H9 (cell line): Measurements from ENCODE around the gene TMTC2. TPM values are rescaled to one million over a fixed set of nuclear protein-coding genes. Genes with fewer than 3 reads are reported as not detected.

Experiments
- DNase-seq: peaks from one replicate; pipeline ENCODE4 v3.0.0-alpha.2; 2017
- H2AFZ ChIP-seq: one replicate; pipeline ENCODE4 v1.6.1; 2013; ENCODE audit warnings: mild to moderate bottlenecking, low read length, control low read depth, moderate library complexity
- H2AK5ac ChIP-seq: 2 replicates; pipeline ENCODE4 v1.6.1; 2013; ENCODE audit warnings: low read length, control low read depth, mixed read lengths; ENCODE audit not compliant: insufficient read length
- H2BK120ac ChIP-seq: one replicate; pipeline ENCODE4 v1.6.1; 2013; ENCODE audit warnings: low read depth, mild to moderate bottlenecking, low read length, control low read depth, inconsistent platforms; ENCODE audit not compliant: poor library complexity, severe bottlenecking
- H2BK12ac ChIP-seq: 2 replicates; pipeline ENCODE4 v1.6.1; 2013; ENCODE audit warnings: low read length, control low read depth, mixed read lengths, low read depth; ENCODE audit not compliant: insufficient read length
- H2BK15ac ChIP-seq: 2 replicates; pipeline ENCODE4 v1.6.1; 2013; ENCODE audit warnings: low read depth, low read length, control low read depth
- H2BK20ac ChIP-seq: one replicate; pipeline ENCODE4 v1.6.1; 2013; ENCODE audit warnings: low read depth, mild to moderate bottlenecking, low read length, control low read depth, inconsistent platforms; ENCODE audit not compliant: poor library complexity, severe bottlenecking
- H2BK5ac ChIP-seq: 2 replicates; pipeline ENCODE4 v1.6.1; 2013; ENCODE audit warnings: low read length, control low read depth, mixed read lengths; ENCODE audit not compliant: insufficient read length
- H3K14ac ChIP-seq: 2 replicates; pipeline ENCODE4 v1.6.1; 2013; ENCODE audit warnings: low read length, control low read depth; ENCODE audit not compliant: insufficient read depth
- H3K18ac ChIP-seq: 2 replicates; pipeline ENCODE4 v1.6.1; 2013; ENCODE audit warnings: low read depth, mild to moderate bottlenecking, mixed read lengths, low read length, control low read depth; ENCODE audit not compliant: insufficient read length
- H3K23ac ChIP-seq: 2 replicates; pipeline ENCODE4 v1.6.1; 2013; ENCODE audit warnings: low read length, control low read depth, mixed read lengths, low read depth; ENCODE audit not compliant: insufficient read length
- H3K23me2 ChIP-seq: 2 replicates; pipeline ENCODE4 v1.6.1; 2013; ENCODE audit warnings: low read depth, mild to moderate bottlenecking, mixed read lengths, low read length, control low read depth; ENCODE audit not compliant: insufficient read length, poor library complexity, severe bottlenecking
- H3K27ac ChIP-seq: 2 replicates; pipeline ENCODE4 v1.5.1; 2013; ENCODE audit warnings: low read length, control low read depth, mixed read lengths, low read depth; ENCODE audit not compliant: insufficient read length
- H3K27me3 ChIP-seq: 2 replicates; pipeline ENCODE4 v1.6.1; 2013; ENCODE audit warnings: low read length, control low read depth, inconsistent platforms; ENCODE audit not compliant: insufficient read depth
- H3K4ac ChIP-seq: 2 replicates; pipeline ENCODE4 v1.6.1; 2013; ENCODE audit warnings: low read depth, mild to moderate bottlenecking, control low read depth, inconsistent platforms, low read length, moderate library complexity
- H3K4me1 ChIP-seq: 2 replicates; pipeline ENCODE4 v1.6.1; 2013; ENCODE audit warnings: low read length, control low read depth, inconsistent platforms; ENCODE audit not compliant: insufficient read depth
- H3K4me2 ChIP-seq: 2 replicates; pipeline ENCODE4 v1.6.1; 2013; ENCODE audit warnings: low read length, control low read depth, mixed read lengths; ENCODE audit not compliant: insufficient read length, insufficient read depth
- H3K56ac ChIP-seq: 2 replicates; pipeline ENCODE4 v1.6.1; 2013; ENCODE audit warnings: low read depth, mild to moderate bottlenecking, mixed read lengths, low read length, control low read depth; ENCODE audit not compliant: insufficient read length
- H3K79me1 ChIP-seq: 2 replicates; pipeline ENCODE4 v1.6.1; 2013; ENCODE audit warnings: low read depth, mild to moderate bottlenecking, moderate library complexity, low read length, control low read depth, inconsistent platforms; ENCODE audit not compliant: insufficient read depth, poor library complexity, severe bottlenecking
- H3K79me2 ChIP-seq: 2 replicates; pipeline ENCODE4 v1.6.1; 2013; ENCODE audit warnings: low read length, control low read depth, inconsistent platforms; ENCODE audit not compliant: insufficient read depth
- H3K9ac ChIP-seq: 2 replicates; pipeline ENCODE4 v1.6.1; 2013; ENCODE audit warnings: low read length, control low read depth, mixed read lengths; ENCODE audit not compliant: insufficient read length; ENCODE audit errors: extremely low read depth
- H3K9me3 ChIP-seq: one replicate; pipeline ENCODE4 v1.6.1; 2013; ENCODE audit warnings: low read depth, low read length, inconsistent platforms; ENCODE audit not compliant: control insufficient read depth
- H3T11ph ChIP-seq: one replicate; pipeline ENCODE4 v1.6.1; 2013; ENCODE audit warnings: mild to moderate bottlenecking, low read length, control low read depth, inconsistent platforms
- H4K20me1 ChIP-seq: one replicate; pipeline ENCODE4 v1.6.1; 2013; ENCODE audit not compliant: control insufficient read depth, insufficient read length, insufficient read depth
- H4K5ac ChIP-seq: 2 replicates; pipeline ENCODE4 v1.6.1; 2013; ENCODE audit warnings: low read depth, mild to moderate bottlenecking, mixed read lengths, low read length, control low read depth; ENCODE audit not compliant: insufficient read length
- H4K8ac ChIP-seq: replicated peaks from 2 replicates; pipeline ENCODE4 v1.6.1; 2013; ENCODE audit warnings: low read length, control low read depth, mixed read lengths, low read depth; ENCODE audit not compliant: insufficient read length
- H4K91ac ChIP-seq: 2 replicates; pipeline ENCODE4 v1.6.1; 2013; ENCODE audit warnings: low read depth, mild to moderate bottlenecking, moderate library complexity, mixed read lengths, low read length, control low read depth; ENCODE audit not compliant: insufficient read length
- H3K27ac Mint-ChIP-seq, 3 experiments: 2 replicates in 2 of 3; 3 replicates in 1 of 3; pipeline ENCODE4 v1.8.0; 2020 to 2021; ENCODE audit warnings: mixed read lengths in 3 of 3, mild to moderate bottlenecking in 1 of 3, moderate library complexity in 1 of 3
- H3K27me3 Mint-ChIP-seq: 2 replicates; pipeline ENCODE4 v1.8.0; 2021; ENCODE audit warnings: low read depth, mild to moderate bottlenecking, moderate library complexity, mixed read lengths
- H3K36me3 Mint-ChIP-seq, 3 experiments: 2 replicates in 2 of 3; 3 replicates in 1 of 3; pipeline ENCODE4 v1.8.0; 2020 to 2021; ENCODE audit warnings: low read depth in 3 of 3, mixed read lengths in 3 of 3; ENCODE audit not compliant: insufficient read depth in 1 of 3
- H3K4me1 Mint-ChIP-seq, 2 experiments: 2 replicates each; pipeline ENCODE4 v1.8.0; 2020; ENCODE audit warnings: mixed read lengths in 2 of 2
- H3K4me3 Mint-ChIP-seq, 2 experiments: 2 replicates in 1 of 2; 3 replicates in 1 of 2; pipeline ENCODE4 v1.8.0; 2020 to 2021; ENCODE audit warnings: mild to moderate bottlenecking in 2 of 2, mixed read lengths in 2 of 2, moderate library complexity in 1 of 2
- H3K9me3 Mint-ChIP-seq, 2 experiments: 2 replicates in 1 of 2; 3 replicates in 1 of 2; pipeline ENCODE4 v1.8.0; 2020; ENCODE audit warnings: mild to moderate bottlenecking in 2 of 2, mixed read lengths in 2 of 2, moderate library complexity in 1 of 2
- CTCF ChIP-seq: fragments of 200-600 bp; sonication (generic); conservative IDR thresholded peaks from 3 replicates; pipeline ENCODE4 v1.8.0; 2021; ENCODE audit warnings: antibody characterized with exemption, mild to moderate bottlenecking
- WGBS: extraction: QIAGEN DNeasy Blood & Tissue Kit; methylation state at CpG from one replicate; pipeline ENCODE4 v1.1.7; 2013; ENCODE audit warnings: missing lambda C conversion rate, low lambda C conversion rate, mixed read lengths; ENCODE audit not compliant: insufficient read length; ENCODE audit errors: extremely low coverage; 5-methylcytosine and 5-hydroxymethylcytosine counted together
- total RNA-seq: library from RNA; stranded (reverse); gene quantifications from 2 replicates; pipeline ENCODE4 v1.2.1, GENCODE V29; 2021

TMTC2 gene
- total RNA-seq, 1 experiment from 2014 or later: 3.1 TPM

GRCh38 chr12:83142914-83143313 lies 456.2 kb downstream of the TMTC2 start:
- Mint-ChIP-seq H3K36me3 (peaks cover 11 to 37% (median 15%) of the 10 kb centered on the region in 3 experiments), H3K9me3 (peaks cover 21% of the 10 kb centered on the region in 2 experiments), H3K4me1 (no peaks in the 10 kb centered on the region), H3K4me3 (no peak overlapping the region), H3K27me3 (peaks cover 1% of the 10 kb centered on the region; the same call in 1 of the 2 replicates), H3K27ac (no peak overlapping the region)
- H3K27ac ChIP-seq: no peak overlapping the region
- no peaks in the 10 kb centered on the region for H3K79me2 ChIP-seq
- H3K18ac ChIP-seq: no peak overlapping the region
- H2BK12ac ChIP-seq: no peak overlapping the region
- H2BK20ac ChIP-seq: no peak overlapping the region
- H3K56ac ChIP-seq: no peak overlapping the region
- H3K9ac ChIP-seq: no peak overlapping the region
- H3T11ph ChIP-seq: no peak overlapping the region
- H3K23ac ChIP-seq: no peak overlapping the region
- H2BK15ac ChIP-seq: no peak overlapping the region
- no peak overlapping the region for H4K5ac ChIP-seq
- H4K91ac ChIP-seq: no peak overlapping the region
- H3K4me1 ChIP-seq: no peaks in the 10 kb centered on the region
- WGBS: no CpG with 5 or more reads among the region's 6 CpGs
- no peak overlapping the region for H3K4me2 ChIP-seq
- H3K9me3 ChIP-seq: no peaks in the 10 kb centered on the region
- H2AK5ac ChIP-seq: no peak overlapping the region
- H3K14ac ChIP-seq: no peak overlapping the region
- no peak for TF ChIP-seq CTCF
- no peaks in the 10 kb centered on the region for H3K27me3 ChIP-seq
- no peak overlapping the region for H3K4ac ChIP-seq
- no peaks in the 10 kb centered on the region for H3K23me2 ChIP-seq
- H4K20me1 ChIP-seq: no peaks in the 10 kb centered on the region
- no peak overlapping the region for H2AFZ ChIP-seq
- H2BK5ac ChIP-seq: no peak overlapping the region
- no peaks in the 10 kb centered on the region for H3K79me1 ChIP-seq
- no peak overlapping the region for H4K8ac ChIP-seq
- H2BK120ac ChIP-seq: no peak overlapping the region
- no peak for DNase-seq
